ENCODE measurements around the gene GTPBP3.
A peak's percentile ranks its signal among the peaks of the same experiment; 100 is the strongest.

Gene GTPBP3

DNA sequence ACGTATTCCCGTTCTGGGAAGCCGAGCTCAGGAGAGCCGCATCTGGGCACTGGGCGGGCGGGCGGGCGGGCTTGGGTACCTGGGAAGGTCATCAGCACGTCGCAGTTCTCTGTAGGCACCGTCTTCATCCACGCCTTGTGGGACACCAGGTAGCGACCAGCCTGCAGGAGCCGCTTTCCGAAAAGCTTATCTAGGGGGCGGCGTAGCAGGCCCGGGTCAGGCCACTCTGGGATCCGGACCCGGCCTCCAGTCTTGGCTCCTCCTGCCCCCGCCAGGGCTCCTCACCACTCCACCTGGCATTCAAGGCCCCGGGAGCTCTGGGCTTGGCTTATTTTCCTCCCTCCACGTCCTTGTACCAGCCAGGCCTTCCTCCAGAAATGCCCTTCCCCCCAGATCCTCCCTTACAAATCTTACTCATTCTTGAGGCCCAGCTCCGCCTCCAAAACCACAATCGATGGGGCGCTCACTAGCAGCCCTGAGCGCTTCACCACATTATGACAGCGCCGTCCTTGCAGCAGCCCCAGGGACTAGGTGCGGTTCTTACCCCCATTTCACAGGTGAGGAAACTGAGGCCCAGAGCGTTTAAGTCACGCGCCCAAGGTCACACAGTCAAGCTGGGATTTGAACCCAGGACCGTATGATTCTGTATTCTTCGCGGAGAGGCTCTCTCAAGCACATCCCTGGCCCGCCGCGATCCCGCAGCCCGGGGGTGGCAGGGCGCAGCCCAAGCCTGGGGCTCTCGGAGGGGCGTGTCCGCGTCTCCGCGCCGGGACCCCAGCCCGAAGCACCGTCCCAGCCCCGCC is 3.5 kb upstream of the GTPBP3 start:
- H3K27ac ChIP-seq = peak overlapping the region; percentile 50
- in situ Hi-C loops (cut with HindIII; ENCODE audit: low pct_ligation_motif_present, low sequenced_read_pairs) = no loop called here
- peak; percentile 78 for DNase-seq
- H3K36me3 ChIP-seq (replicated peaks) = peaks cover 4% of the 10 kb centered on the region
- H3K27me3 ChIP-seq (replicated peaks) = no peaks in the 10 kb centered on the region
- H3K4me3 ChIP-seq (ENCODE audit: low read depth, low read length) = peak overlapping the region; percentile 69
- TF ChIP-seq, protein P1, sequence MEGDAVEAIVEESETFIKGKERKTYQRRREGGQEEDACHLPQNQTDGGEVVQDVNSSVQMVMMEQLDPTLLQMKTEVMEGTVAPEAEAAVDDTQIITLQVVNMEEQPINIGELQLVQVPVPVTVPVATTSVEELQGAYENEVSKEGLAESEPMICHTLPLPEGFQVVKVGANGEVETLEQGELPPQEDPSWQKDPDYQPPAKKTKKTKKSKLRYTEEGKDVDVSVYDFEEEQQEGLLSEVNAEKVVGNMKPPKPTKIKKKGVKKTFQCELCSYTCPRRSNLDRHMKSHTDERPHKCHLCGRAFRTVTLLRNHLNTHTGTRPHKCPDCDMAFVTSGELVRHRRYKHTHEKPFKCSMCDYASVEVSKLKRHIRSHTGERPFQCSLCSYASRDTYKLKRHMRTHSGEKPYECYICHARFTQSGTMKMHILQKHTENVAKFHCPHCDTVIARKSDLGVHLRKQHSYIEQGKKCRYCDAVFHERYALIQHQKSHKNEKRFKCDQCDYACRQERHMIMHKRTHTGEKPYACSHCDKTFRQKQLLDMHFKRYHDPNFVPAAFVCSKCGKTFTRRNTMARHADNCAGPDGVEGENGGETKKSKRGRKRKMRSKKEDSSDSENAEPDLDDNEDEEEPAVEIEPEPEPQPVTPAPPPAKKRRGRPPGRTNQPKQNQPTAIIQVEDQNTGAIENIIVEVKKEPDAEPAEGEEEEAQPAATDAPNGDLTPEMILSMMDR (IDR thresholded peaks at IDR 0.05; ENCODE audit: low read depth, low read length, missing control alignments) = no peak

DNA sequence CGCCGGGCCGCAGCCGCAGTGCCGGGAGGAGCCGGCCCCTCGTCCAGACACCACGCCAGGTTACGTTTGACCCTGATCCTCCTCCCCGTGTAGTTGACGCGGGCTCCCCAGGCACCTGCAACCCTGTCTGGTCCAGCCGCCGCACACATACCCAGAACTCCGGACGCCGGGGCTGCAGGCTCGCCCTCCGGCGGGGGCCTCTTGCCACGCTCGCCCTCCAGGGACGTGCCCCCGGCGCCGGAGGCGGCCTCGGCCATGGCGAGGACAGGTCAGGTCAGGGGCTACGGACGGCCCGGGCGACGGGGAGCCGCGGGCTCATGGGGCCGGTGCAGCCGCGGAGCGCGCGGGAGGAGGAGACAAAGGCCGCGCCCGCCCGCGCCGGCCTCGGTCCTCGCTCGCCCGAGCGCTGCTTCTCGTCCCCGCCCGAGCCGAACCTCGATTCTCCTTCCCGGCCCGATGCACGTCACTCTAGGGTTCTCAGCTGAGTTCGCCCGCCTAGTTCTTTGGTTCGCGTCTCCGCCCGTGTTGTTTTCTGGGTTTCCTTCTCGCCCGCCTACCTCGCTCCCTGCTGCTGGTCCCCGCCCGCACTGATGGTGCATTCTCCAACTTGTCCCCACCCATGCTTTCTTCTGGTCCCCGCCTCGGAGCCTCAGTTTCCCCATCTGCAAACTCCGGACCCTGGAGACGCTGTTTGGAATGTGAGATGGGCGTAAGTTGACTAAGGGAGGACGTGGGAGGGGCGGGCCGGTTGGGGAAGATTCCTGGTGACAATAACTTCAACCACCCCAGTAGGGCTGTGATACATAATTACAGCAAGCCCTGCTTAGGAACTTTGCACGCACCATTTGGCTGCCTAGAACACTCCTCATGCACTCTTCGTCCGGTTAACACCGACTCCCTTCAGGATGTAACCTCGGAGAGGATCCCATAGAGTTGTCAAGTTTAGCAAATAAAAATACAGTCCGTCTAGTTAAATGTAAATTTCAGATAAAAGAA is 2.6 kb upstream of the GTPBP3 start, which contains the start of gene ANO8:
Gene ANO8 (minus strand): TSS at position 442 of the 996 bp plus-strand sequence. CDS start 185 bp downstream, at position 257.
- in situ Hi-C loops (cut with HindIII; ENCODE audit: low pct_ligation_motif_present, low sequenced_read_pairs) = no loop called here
- DNase-seq = peak; percentile 99
- peaks cover 4% of the 10 kb centered on the region for H3K36me3 ChIP-seq (replicated peaks)
- peak within 1 kb of the TSS; percentile 50 for H3K27ac ChIP-seq
- TF ChIP-seq, protein P1 (IDR thresholded peaks at IDR 0.05; ENCODE audit: low read depth, low read length, missing control alignments) = no peak
- H3K4me3 ChIP-seq (ENCODE audit: low read depth, low read length) = peak within 1 kb of the TSS; percentile 69
- H3K27me3 ChIP-seq (replicated peaks) = no peaks in the 10 kb centered on the region

DNA sequence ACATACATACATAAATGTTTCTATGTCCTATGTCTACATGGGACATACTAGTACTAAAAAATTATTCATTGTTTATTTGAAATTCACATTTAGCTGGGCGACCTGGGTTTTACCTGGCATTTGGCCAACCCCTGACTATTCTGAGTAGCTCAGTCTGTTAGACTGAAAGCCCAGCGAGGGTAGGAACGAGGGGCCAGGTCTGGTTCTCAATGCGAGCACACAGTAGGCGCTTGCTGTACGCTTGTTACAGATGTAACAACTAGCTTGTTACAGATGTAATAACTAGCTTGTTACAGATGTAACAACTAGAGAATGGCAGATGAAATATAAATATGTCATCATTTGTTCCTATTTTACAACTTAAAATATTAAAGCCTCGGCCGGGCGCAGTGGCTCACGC is 1.8 kb upstream of the GTPBP3 start:
- DNase-seq = no peak
- H3K27me3 ChIP-seq (replicated peaks) = no peaks in the 10 kb centered on the region
- TF ChIP-seq, protein P1 (IDR thresholded peaks at IDR 0.05; ENCODE audit: low read depth, low read length, missing control alignments) = no peak
- H3K36me3 ChIP-seq (replicated peaks) = peaks cover 4% of the 10 kb centered on the region
- in situ Hi-C loops (cut with HindIII; ENCODE audit: low pct_ligation_motif_present, low sequenced_read_pairs) = no loop called here
- H3K4me3 ChIP-seq (ENCODE audit: low read depth, low read length) = no peak overlapping the region
- no peak overlapping the region for H3K27ac ChIP-seq

DNA sequence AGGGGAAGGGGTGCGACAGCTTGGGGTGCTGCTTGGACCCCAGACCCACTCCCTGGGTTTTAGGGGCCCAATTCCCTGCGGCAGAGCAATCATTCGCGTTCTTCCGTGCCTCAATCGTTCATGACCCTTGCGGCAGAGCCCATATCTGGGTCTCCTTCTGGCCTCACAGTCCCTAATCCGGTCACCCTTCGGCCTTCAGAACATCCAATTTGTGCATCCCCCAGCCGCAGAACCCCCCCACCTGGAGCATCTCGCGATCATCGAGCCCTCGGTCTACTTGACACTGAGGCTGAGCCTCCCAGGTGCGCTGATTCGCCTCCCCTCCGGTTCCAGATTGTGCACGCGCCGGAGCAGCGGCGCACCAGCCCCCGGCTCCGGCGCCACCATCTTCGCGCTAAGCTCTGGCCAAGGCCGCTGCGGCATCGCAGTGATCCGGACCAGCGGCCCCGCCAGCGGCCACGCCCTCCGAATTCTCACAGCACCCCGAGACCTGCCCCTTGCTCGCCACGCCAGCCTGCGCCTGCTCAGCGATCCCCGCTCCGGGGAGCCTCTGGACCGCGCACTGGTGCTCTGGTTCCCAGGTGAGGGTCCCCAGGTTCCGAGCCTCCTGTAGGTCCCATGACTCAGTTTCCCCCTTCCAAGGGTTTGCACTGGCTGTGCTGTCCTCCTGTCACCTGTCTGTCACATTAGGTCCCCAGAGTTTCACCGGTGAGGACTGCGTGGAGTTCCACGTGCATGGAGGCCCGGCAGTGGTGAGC is 501 bp downstream of the GTPBP3 start:
- Histone ChIP-seq H3K27me3 (replicated peaks) (no peaks in the 10 kb centered on the region), H3K27ac (no peak overlapping the region), H3K4me3 (ENCODE audit: low read depth, low read length) (peak overlapping the region; percentile 87), H3K36me3 (replicated peaks) (peaks cover 4% of the 10 kb centered on the region)
- in situ Hi-C loops (cut with HindIII; ENCODE audit: low pct_ligation_motif_present, low sequenced_read_pairs) = no loop called here
- TF ChIP-seq, protein P1 (IDR thresholded peaks at IDR 0.05; ENCODE audit: low read depth, low read length, missing control alignments) = no peak
- no peak for DNase-seq

DNA sequence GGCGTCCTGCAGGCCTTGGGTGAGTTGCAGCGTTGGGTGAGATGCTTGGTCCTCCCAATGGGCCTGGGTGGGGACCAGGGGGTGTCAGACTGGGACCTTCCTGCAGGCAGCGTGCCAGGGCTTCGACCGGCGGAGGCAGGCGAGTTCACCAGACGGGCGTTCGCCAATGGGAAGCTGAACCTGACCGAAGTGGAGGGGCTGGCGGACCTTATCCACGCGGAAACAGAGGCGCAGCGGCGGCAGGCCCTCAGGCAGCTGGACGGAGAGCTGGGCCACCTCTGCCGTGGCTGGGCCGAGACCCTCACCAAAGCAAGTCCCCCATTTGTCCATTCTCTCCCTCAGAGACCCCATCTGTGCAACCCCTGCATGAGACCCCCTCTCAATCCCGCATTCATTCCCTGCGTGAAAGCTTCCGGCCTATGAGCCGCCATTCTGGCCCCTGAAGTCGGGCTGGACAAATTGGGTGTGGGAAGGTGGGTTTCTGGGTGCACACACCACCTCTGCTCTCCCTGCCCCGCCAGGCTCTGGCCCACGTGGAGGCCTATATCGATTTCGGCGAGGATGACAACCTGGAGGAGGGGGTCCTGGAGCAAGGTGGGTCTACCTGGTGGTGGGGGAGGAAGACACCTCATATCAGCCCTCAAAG is 1.2 kb downstream of the GTPBP3 start:
- DNase-seq = no peak
- Histone ChIP-seq H3K27me3 (replicated peaks) (no peaks in the 10 kb centered on the region), H3K36me3 (replicated peaks) (no peaks in the 10 kb centered on the region), H3K27ac (no peak overlapping the region), H3K4me3 (ENCODE audit: low read depth, low read length) (peak overlapping the region; percentile 87)
- TF ChIP-seq, protein P1 (IDR thresholded peaks at IDR 0.05; ENCODE audit: low read depth, low read length, missing control alignments) = no peak
- in situ Hi-C loops (cut with HindIII; ENCODE audit: low pct_ligation_motif_present, low sequenced_read_pairs) = no loop called here
